AG04449 (cell line): ENCODE results near the gene HSD17B8.

Experiments used
- CTCF ChIA-PET: fragments of 350-600 bp; formaldehyde crosslinking; extraction: SDS; loops from one replicate; lab custom pipeline; 2021; ENCODE audit warnings: antibody characterized with exemption; lab: Yijun Ruan, JAX
- POLR2A ChIA-PET: fragments of 400-600, 350-600 bp; formaldehyde crosslinking; extraction: SDS; loops from one replicate; lab custom pipeline; 2020; ENCODE audit warnings: antibody characterized with exemption, inconsistent platforms; lab: Yijun Ruan, JAX
- DNase-seq: peaks from one replicate; pipeline ENCODE4 v3.0.0-alpha.2; 2010; ENCODE audit warnings: low read depth, low spot score
- H3K4me3 ChIP-seq: 2 replicates; pipeline ENCODE4 v1.5.1; 2011; ENCODE audit warnings: low read depth, mild to moderate bottlenecking, control low read depth, low read length
- CTCF ChIP-seq: IDR thresholded peaks from one replicate; pipeline ENCODE4 v1.5.1; 2011; ENCODE audit warnings: mild to moderate bottlenecking, moderate library complexity, low read length, control low read depth, inconsistent platforms; ENCODE audit not compliant: insufficient read depth; ENCODE audit errors: missing control alignments

The HSD17B8 gene

DNA sequence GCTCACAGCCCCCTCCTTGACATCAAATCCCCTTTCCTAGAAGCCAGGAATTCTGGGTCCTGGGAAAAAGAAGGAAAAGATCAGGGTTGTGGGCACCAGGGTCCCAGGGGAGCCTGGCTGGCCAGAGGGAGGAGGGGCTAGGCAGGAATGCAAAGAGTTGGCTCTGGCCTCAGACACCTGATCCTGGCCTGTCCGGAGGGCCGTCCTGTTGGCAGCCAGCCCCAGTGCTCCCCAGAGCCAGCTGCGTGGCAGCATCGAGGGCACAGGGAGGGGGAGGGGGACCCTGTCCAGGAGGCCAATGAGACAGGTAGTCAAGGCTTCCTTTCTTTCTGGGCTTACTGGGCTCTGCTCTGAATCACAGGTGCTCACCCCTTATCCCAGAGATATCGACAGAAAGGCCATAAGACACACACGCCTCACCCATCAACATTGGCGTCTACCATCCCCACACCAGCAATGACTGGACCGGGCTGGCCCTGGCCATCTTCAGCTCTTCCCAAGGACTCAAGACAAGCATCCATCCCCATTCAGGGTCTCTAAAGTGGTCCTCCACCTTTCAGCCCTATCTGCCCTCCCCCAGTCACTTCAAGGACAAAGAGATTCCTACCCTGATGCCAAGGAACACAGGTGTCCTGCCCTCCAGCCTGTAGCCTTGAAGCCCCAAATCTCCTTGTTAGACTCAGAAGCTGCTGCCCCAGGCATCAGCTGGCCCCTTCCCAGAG, 12.9 kb upstream of the HSD17B8 start:
- DNase-seq, result no peak
- TF ChIP-seq CTCF, result no peak
- POLR2A ChIA-PET, result interaction anchor here (1.3 kb wide), 1 partner anchor 219 kb away, joined by 4 read pairs; no protein-coding TSS in a partner anchor
- no peak overlapping the region for H3K4me3 ChIP-seq
- CTCF ChIA-PET, result interaction anchor here (0.9 to 1.2 kb wide), 3 partner anchors 30 to 75 kb away, joined by 3 to 4 read pairs (median 3); no protein-coding TSS in a partner anchor

DNA sequence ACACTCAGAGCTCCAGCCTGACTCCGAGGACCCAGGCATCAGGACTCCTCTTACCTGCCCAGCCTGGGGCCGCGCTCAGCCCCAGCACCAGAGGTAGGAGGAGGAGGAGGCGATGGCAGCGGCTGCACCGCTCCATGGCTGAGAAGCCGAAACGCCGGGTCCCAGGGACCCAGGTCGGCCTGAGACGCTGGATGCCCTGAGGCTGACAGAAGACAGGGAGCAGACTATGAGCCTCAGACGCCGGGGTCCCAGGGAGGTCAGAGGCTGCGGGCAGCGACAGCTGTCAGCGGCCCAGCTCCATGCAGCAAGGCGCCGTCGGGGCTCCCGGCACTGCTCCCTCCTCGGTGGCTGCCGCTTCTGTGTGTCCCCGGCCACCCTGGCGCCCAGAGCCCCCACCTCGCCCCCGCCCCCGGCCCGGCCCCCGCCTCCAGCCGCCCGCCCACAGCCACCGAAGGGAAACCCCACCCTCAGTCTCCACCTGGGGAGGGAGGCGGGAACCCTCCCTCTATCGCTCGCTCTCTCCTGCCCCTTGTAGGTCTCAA, 12.3 kb upstream of the HSD17B8 start, which contains the start of gene COL11A2:
TSS of gene COL11A2 (minus strand) at position 363 of the 542 bp plus-strand sequence. CDS start at position 136, 227 bp downstream.
- peak within 1 kb of the TSS; percentile 40 for H3K4me3 ChIP-seq
- TF ChIP-seq CTCF, result no peak
- no peak for DNase-seq
- ChIA-PET POLR2A (interaction anchor here (1.3 kb wide), 1 partner anchor 220 kb away, joined by 4 read pairs; no protein-coding TSS in a partner anchor), CTCF (interaction anchor here (0.9 to 1.2 kb wide), 3 partner anchors 31 to 75 kb away, joined by 3 to 4 read pairs (median 3); no protein-coding TSS in a partner anchor)

- CTCF ChIA-PET, result interaction anchor here (1.0 to 1.8 kb wide), 3 partner anchors 9 to 55 kb away, joined by 4 read pairs; no protein-coding TSS in a partner anchor
- POLR2A ChIA-PET, result no interaction called here
- no peak for TF ChIP-seq CTCF
- DNase-seq, result no peak
- H3K4me3 ChIP-seq, result peak overlapping the region; percentile 40
Observed at GRCh38 chr6:33192671-33193602, 11.5 kb upstream of the HSD17B8 start.

- no peak overlapping the region for H3K4me3 ChIP-seq
- no peak for DNase-seq
- TF ChIP-seq CTCF, result no peak
- POLR2A ChIA-PET, result interaction anchor here (1.4 kb wide), 1 partner anchor 11 kb away, joined by 4 read pairs; the partner anchor contains the start of gene HSD17B8
- CTCF ChIA-PET, result interaction anchor here (1.0 to 1.8 kb wide), 4 partner anchors 10 to 74 kb away, joined by 3 to 5 read pairs (median 4); partner anchors contain the start of gene RING1
Observed at GRCh38 chr6:33193619-33194018, 10.8 kb upstream of the HSD17B8 start.

GRCh38 chr6:33194431-33194979, 9.9 kb upstream of the HSD17B8 start:
- TF ChIP-seq CTCF, result no peak
- POLR2A ChIA-PET, result interaction anchor here (1.4 kb wide), 1 partner anchor 10 kb away, joined by 4 read pairs; the partner anchor contains the start of gene HSD17B8

More at GRCh38 chr6:33194431-33194979, 9.9 kb upstream of the HSD17B8 start:
- DNase-seq, result no peak
- CTCF ChIA-PET, result interaction anchor here (1.0 to 1.8 kb wide), 5 partner anchors 11 to 75 kb away, joined by 3 to 5 read pairs (median 4); partner anchors contain the start of gene RING1
- H3K4me3 ChIP-seq, result no peak overlapping the region
